NT2/D1 (cell line): ENCODE data around the gene BLOC1S3.

ENCODE experiments used
- DNase-seq: peaks from one replicate; pipeline ENCODE4 v3.0.0-alpha.2; 2011; ENCODE audit warnings: low read depth, low spot score
- H3K27me3 ChIP-seq: 2 replicates; pipeline ENCODE4 v1.6.0; 2011; ENCODE audit warnings: mild to moderate bottlenecking; ENCODE audit not compliant: insufficient read length, insufficient read depth
- H3K36me3 ChIP-seq: 2 replicates; pipeline ENCODE4 v1.6.1; 2011; ENCODE audit warnings: mild to moderate bottlenecking, low read length, mixed read lengths; ENCODE audit not compliant: insufficient read depth, insufficient read length
- H3K4me1 ChIP-seq: 2 replicates; pipeline ENCODE4 v1.5.1; 2011; ENCODE audit not compliant: insufficient read depth, insufficient read length
- H3K4me3 ChIP-seq: 2 replicates; pipeline ENCODE4 v1.5.1; 2011; ENCODE audit warnings: low read depth; ENCODE audit not compliant: insufficient read length
- H3K9ac ChIP-seq: 2 replicates; pipeline ENCODE4 v1.6.0; 2011; ENCODE audit warnings: low read depth; ENCODE audit not compliant: insufficient read length
- H3K9me3 ChIP-seq: 2 replicates; pipeline ENCODE4 v1.5.1; 2011; ENCODE audit warnings: mild to moderate bottlenecking, low read length; ENCODE audit not compliant: insufficient read depth
- SUZ12 ChIP-seq: IDR thresholded peaks from 2 replicates; pipeline ENCODE4 v1.6.1; 2011; ENCODE audit not compliant: insufficient read length, insufficient read depth; ENCODE audit errors: extremely low read depth
- YY1 ChIP-seq: IDR thresholded peaks from 2 replicates; pipeline ENCODE4 v1.6.1; 2011; ENCODE audit not compliant: insufficient read length, insufficient read depth
- ZNF274 ChIP-seq: IDR thresholded peaks from 2 replicates; pipeline ENCODE4 v1.6.1; 2011; ENCODE audit warnings: mild to moderate bottlenecking, low read depth, low read length

BLOC1S3 gene

GRCh38 chr19:45137179-45137761 is 41.3 kb upstream of the BLOC1S3 start:
- Histone ChIP-seq H3K9ac (no peak overlapping the region), H3K4me1 (peaks cover 7% of the 10 kb centered on the region), H3K9me3 (no peaks in the 10 kb centered on the region), H3K36me3 (peaks cover 31% of the 10 kb centered on the region), H3K27me3 (no peaks in the 10 kb centered on the region), H3K4me3 (no peak overlapping the region)
- no peak for DNase-seq
- TF ChIP-seq SUZ12 (no peak), ZNF274 (no peak), YY1 (no peak)

GRCh38 chr19:45138303-45138751 is 40.3 kb upstream of the BLOC1S3 start:
- no peak for DNase-seq
- Histone ChIP-seq H3K36me3 (peaks cover 40% of the 10 kb centered on the region), H3K4me3 (no peak overlapping the region), H3K9ac (no peak overlapping the region), H3K9me3 (no peaks in the 10 kb centered on the region), H3K4me1 (peaks cover 12% of the 10 kb centered on the region), H3K27me3 (no peaks in the 10 kb centered on the region)
- no peak for TF ChIP-seq SUZ12
- no peak for TF ChIP-seq YY1
- TF ChIP-seq ZNF274, result no peak

GRCh38 chr19:45139286-45140143 is 39.1 kb upstream of the BLOC1S3 start:
- Histone ChIP-seq H3K4me3 (no peak overlapping the region), H3K9ac (no peak overlapping the region), H3K27me3 (no peaks in the 10 kb centered on the region), H3K36me3 (peaks cover 41% of the 10 kb centered on the region), H3K4me1 (peaks cover 15% of the 10 kb centered on the region), H3K9me3 (no peaks in the 10 kb centered on the region)
- DNase-seq, result no peak
- no peak for TF ChIP-seq SUZ12
- TF ChIP-seq YY1, result no peak
- TF ChIP-seq ZNF274, result no peak

- no peak overlapping the region for H3K9ac ChIP-seq
These were observed 38.5 kb upstream of the BLOC1S3 start for GRCh38 chr19:45140144-45140503.

GRCh38 chr19:45140533-45140932 is 38.1 kb upstream of the BLOC1S3 start:
- TF ChIP-seq SUZ12, result no peak
- TF ChIP-seq ZNF274, result no peak
- TF ChIP-seq YY1, result no peak
- no peaks in the 10 kb centered on the region for H3K9me3 ChIP-seq
- peaks cover 52% of the 10 kb centered on the region for H3K36me3 ChIP-seq
- no peak overlapping the region for H3K4me3 ChIP-seq
- no peak overlapping the region for H3K9ac ChIP-seq
- peaks cover 15% of the 10 kb centered on the region for H3K4me1 ChIP-seq
- no peaks in the 10 kb centered on the region for H3K27me3 ChIP-seq
- no peak for DNase-seq

More at GRCh38 chr19:45140144-45140503, 38.5 kb upstream of the BLOC1S3 start:
- H3K4me1 ChIP-seq, result peaks cover 15% of the 10 kb centered on the region
- H3K9me3 ChIP-seq, result no peaks in the 10 kb centered on the region
- TF ChIP-seq ZNF274, result no peak
- TF ChIP-seq SUZ12, result no peak
- H3K27me3 ChIP-seq, result no peaks in the 10 kb centered on the region
- DNase-seq, result no peak
- H3K4me3 ChIP-seq, result no peak overlapping the region
- H3K36me3 ChIP-seq, result peaks cover 48% of the 10 kb centered on the region

GRCh38 chr19:45141203-45141900 is 37.2 kb upstream of the BLOC1S3 start:
- Histone ChIP-seq H3K27me3 (no peaks in the 10 kb centered on the region), H3K4me3 (no peak overlapping the region), H3K36me3 (peaks cover 57% of the 10 kb centered on the region), H3K9me3 (no peaks in the 10 kb centered on the region), H3K4me1 (peaks cover 15% of the 10 kb centered on the region), H3K9ac (no peak overlapping the region)
- TF ChIP-seq YY1 (no peak), ZNF274 (no peak), SUZ12 (no peak)
- DNase-seq, result no peak
